Retinal pigment epithelial cell (primary cell): ENCODE measurements around the gene GABRA6.
"Not testable (repeated sequence)": the region's sequence is repeated elsewhere in the genome, so short reads cannot be mapped to it uniquely, and the experiment has no call there.

Experiments used
- DNase-seq: peaks from one replicate; pipeline ENCODE4 v3.0.0-alpha.2; 2010; ENCODE audit warnings: low read depth
- H3K4me3 ChIP-seq: 2 replicates; pipeline ENCODE4 v1.5.1; 2011; ENCODE audit warnings: mild to moderate bottlenecking, low read length, control low read depth, moderate library complexity
- CTCF ChIP-seq: conservative IDR thresholded peaks from 2 replicates; pipeline ENCODE4 v1.5.1; 2011; ENCODE audit warnings: low read depth, low read length, control low read depth, inconsistent platforms

GABRA6 gene

GRCh38 chr5:161685461-161685860, at the start of gene GABRA6:
TSS of gene GABRA6 (plus strand) at chr5:161685721. CDS start at chr5:161685990, 269 bp downstream.
- DNase-seq, result no peak
- no peak within 1 kb of the TSS for H3K4me3 ChIP-seq
- TF ChIP-seq CTCF, result no peak

GRCh38 chr5:161637591-161637990, 47.9 kb upstream of the GABRA6 start:
- TF ChIP-seq CTCF, result no peak
- no peak for DNase-seq
- no peak overlapping the region for H3K4me3 ChIP-seq

- no peak overlapping the region for H3K4me3 ChIP-seq
- TF ChIP-seq CTCF, result no peak
- DNase-seq, result no peak
Measured at GRCh38 chr5:161641444-161641843, 44.1 kb upstream of the GABRA6 start.

- TF ChIP-seq CTCF, result no peak
- DNase-seq, result no peak
- no peak overlapping the region for H3K4me3 ChIP-seq
Measured at GRCh38 chr5:161645264-161645663, 40.3 kb upstream of the GABRA6 start.

- H3K4me3 ChIP-seq, DNase-seq: not testable (repeated sequence)
Measured at GRCh38 chr5:161651926-161652325, 33.6 kb upstream of the GABRA6 start.

- no peak for DNase-seq
- no peak overlapping the region for H3K4me3 ChIP-seq
- no peak for TF ChIP-seq CTCF
Measured at GRCh38 chr5:161660806-161661205, 24.7 kb upstream of the GABRA6 start.

GRCh38 chr5:161663431-161663830, 22.1 kb upstream of the GABRA6 start:
- TF ChIP-seq CTCF, result no peak
- DNase-seq, result no peak
- H3K4me3 ChIP-seq, result no peak overlapping the region

GRCh38 chr5:161676103-161676502, 9.4 kb upstream of the GABRA6 start:
- no peak for DNase-seq
- H3K4me3 ChIP-seq, result no peak overlapping the region
- peak; percentile 71 for TF ChIP-seq CTCF
